Activated CD8-positive, alpha-beta memory T cell treated with anti-CD3 and anti-CD28 coated beads for 24 hours (primary cell): ENCODE measurements around the gene NOTCH3.

Experiments
- DNase-seq: peaks from one replicate; pipeline ENCODE4 v3.0.0-alpha.2; 2020

NOTCH3 gene

DNA sequence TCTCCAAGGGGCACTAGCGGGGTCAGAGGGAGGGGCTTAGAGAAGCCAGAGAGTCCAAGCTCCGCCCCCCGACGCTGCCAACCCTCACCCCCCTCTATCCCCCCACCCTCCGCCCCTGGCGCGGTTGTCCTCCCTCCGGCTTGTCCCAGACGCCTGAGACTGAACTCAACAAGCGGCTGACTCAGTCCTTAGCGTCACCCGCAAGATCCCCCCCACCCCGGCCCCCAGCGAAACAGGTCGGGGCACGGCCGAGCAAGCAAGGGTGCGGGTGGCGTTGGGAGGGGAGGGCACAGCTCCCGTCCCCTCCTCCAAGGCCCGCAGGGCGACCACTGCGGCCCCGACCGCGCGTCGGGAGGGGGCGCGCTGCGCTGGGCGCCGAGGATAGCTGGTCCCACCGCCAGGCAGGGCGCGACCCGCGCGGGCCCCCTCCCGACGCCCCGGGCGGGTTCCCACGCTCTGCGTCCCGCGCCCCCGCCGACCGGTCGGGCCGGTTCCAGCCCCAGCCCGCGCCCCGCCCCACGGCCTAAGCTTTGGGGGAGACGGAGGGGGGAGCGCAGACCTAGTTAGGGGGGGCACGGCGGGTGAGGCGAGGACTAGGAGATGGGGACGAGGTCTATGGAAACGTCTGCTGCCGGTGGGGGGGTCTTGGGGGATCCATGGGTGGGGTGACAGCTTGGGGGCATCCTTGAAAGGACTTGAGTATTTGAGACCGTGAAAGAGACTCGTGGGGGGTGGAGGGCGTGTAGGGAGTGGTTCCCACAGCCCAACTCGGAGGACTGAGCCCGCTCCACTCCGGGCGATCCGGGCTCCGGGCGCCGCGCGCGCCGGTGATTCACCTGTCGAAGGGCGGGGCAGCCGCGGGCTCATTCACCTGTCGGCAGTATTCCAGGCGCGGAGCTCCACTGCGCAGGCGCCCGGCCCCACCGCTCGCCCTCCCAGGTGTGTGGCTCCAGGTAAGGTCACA, 5.1 kb downstream of the NOTCH3 start:
- no peak for DNase-seq

DNA sequence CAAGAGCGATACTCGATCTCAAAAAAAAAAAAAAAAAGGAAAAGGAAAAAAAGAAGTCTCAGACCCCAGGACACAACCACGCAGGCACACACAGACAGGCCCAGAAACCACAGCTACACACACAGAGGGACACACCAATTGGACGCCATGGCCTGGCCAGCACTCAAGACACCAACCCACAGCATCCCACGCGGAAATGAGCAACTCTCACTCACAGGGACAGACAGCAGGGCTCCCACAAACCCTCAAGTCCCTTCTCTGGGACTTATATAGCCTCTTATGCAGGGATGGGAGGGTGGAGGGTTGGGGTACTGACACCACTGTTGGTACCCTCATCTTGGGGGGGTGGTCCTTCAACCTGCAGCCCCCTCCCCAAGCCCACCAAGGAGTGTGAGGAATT, 5.9 kb downstream of the NOTCH3 start:
- DNase-seq: no peak

DNA sequence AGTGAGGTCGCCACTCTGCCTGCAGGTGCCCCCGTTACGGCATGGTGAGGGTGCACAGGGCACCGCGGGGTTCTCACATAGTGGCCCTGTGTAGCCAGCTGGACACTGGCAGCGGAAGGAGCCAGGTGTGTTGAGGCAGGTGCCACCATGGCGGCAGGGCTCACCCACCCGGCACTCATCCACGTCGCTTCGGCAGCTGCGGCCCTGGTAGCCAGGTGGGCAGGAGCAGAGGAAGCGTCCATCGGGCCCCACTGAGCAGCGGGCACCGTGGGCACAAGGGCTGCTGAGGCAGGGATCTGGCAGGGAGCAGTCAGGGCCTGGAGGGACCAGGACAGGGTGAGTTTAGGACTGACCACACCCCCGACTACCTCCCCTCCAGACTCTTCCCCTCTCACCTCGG, 8.8 kb downstream of the NOTCH3 start:
- no peak for DNase-seq

DNA sequence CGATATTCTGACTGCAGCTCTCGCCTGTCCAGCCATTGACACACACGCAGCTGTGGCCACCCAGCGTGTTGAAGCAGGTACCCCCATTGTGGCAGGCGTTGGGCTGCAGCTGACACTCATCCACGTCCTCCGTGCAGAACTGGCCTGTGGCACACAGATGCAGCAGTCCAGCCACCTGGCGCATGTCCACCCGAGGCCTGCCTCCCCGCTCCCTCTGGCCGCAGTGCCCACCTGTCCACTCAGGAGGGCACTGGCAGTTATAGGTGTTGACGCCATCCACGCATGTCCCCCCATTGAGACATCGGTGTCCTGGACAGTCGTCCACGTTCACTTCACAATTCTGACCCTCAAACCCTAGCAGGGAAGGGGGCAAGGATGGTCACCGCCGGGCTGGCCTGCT, 9.3 kb downstream of the NOTCH3 start:
- DNase-seq: no peak

GRCh38 chr19:15188851-15189250, 11.9 kb downstream of the NOTCH3 start:
- DNase-seq: no peak

- DNase-seq: no peak
These were observed 13.5 kb downstream of the NOTCH3 start for GRCh38 chr19:15187026-15188007.

DNA sequence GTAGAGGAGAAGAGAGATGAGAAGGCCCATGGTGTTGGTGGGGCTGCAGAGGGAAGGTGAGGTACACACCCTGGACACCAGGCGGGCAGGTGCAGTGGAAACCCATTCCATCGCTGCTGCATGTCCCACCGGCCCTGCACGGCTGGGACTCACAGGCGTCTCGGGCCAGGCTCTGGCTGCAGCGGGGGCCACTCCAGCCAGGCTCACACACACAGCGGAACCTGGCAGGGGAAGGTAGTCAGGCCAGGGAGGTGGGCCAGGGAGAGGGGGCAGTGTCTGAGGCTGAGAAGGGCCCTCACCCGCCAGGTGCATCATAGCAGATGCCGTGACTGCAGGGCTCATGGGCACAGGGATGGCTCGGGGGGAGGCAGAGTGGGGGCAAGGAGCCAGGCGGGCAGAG, 15.6 kb downstream of the NOTCH3 start:
- DNase-seq: no peak

- no peak for DNase-seq
These were observed 16.0 kb downstream of the NOTCH3 start for GRCh38 chr19:15184776-15185175.

- no peak for DNase-seq
These were observed 19.4 kb downstream of the NOTCH3 start for GRCh38 chr19:15181394-15181793.

DNA sequence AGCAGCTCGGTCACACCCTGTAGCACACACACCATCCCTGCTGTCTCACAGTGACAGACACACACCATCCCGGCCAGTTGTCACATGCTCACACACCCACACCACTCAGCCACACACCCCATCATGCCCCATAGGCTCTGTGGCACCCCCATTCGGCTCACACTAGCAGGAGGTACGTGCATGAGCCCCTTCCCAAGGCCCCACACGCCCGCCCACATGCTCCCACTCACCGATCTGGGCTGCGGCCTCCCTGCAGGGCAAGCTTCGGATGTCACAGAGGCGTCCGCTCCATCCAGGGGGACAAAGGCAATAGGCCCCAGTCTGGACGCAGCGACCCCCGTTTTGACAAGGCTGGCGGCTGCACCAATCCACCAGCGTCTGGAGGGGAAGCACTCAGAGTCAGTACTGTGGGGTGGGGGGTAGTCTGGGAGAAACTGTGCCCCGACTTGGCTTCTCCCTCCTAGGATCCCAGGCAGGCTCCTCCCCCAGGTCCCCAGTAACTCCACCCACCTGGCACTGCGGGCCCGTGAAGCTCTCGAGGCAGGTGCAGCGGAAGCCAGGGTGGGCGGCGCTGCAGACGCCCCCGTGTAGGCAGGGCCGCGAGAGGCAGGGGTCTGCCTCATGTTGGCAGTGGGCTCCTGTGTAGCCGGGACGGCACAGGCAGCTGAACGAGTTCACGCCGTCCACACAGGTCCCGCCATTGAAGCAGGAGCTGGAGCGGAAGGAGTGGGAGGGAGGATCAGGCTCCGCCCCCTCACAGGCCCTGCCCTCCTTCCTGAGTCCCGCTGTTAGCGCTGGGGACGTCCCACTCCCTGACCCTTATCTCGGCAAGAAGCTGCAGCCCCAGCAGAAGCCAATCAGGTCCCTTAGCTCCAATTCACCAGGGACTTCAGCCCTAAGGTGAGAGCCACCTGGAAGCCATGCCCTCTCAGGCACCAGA, 20.1 kb downstream of the NOTCH3 start:
- DNase-seq: no peak

DNA sequence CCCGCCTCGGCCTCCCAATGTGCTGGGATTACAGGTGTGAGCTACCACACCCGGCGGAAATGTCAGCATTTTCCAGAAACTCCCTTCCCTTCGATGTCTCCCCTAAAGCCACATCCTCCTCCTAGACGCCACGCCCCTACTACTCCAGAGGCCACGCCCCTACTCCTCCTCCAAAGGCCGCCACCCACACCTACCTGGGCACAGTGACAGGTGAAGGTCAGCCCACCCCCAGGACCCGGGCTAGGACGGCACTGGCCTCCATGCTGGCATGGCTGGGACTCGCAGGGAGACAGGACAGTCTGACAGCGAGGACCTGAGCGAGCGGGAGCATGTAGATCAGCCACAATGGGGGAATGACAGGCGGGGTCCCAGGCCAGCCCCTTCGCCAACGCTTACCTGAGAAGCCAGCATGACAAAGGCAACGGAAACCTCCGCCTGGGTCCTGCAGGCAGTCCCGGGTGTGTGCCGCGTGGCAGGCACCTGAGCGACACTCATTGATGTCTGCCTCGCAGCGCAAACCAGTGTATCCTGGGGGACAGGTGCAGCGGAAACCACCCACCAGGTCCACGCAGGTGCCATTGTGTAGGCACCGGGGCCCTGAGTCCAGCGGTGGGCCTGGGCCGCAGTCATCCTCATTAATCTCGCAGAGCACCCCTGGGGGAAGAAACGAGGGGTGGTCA, 22.0 kb downstream of the NOTCH3 start:
- no peak for DNase-seq

DNA sequence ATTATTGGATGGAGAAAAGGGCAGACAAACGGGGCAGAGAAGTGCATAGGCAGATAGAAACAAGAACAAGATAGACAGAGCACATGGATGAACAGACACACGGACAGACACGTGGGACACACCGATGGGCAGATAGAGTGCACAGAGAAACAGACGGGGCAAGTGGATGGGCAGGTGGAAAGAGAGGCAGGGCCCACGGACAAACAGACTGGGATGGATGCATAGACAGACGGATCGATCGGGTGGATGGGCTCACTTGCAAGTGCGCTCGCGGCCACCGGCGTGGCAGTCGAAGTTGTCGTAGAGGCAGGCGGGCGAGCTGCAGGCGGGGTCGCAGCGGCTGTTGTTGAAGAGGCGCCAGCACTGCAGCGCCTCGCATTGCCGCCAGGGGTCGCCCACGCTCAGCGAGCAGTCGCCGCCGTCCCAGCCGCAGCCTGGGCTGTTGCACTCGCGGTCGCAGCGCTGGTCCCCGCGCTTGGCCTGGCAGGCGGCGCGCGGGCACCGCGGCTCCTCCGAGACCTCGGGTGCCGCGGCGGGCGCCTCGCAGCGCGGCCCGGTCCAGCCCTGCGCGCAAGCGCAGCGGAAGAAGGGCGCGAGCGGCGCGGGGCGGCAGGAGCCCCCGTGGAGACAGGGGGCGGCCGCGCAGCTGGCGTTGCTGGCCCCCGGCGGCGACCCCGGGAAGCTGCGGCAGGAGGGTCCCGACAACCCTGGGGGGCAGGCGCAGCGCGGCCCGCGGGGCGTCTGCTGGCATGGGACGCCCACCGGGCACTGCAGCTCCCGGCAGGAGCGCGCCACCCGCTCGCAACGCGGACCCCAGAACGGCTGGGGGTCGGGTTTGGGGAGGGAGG, 23.3 kb downstream of the NOTCH3 start:
- DNase-seq: peak; percentile 92

DNA sequence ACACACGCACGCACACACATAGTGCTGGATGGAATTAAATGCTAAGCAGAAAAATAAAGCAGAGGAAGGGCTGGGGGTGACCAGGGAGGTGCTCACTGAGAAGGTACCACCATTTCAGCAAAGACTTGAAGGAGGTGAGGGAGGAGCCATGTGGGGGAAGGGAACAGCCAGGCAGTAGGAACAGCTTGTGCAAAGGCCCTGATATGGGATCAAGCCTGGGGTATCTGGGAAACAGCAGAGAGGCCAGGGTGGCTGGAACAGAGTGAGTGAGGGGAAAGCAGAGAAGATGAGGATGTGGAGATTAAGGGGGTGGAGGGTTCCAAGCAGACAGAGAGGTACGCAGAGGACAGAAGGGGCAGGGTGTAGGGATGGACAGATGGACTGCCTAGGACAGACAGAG, 25.2 kb downstream of the NOTCH3 start:
- no peak for DNase-seq

- no peak for DNase-seq
These were observed 26.9 kb downstream of the NOTCH3 start for GRCh38 chr19:15173746-15174404.

GRCh38 chr19:15170345-15170744, 30.4 kb downstream of the NOTCH3 start:
- DNase-seq: no peak

- DNase-seq: no peak
These were observed 31.1 kb downstream of the NOTCH3 start for GRCh38 chr19:15169541-15170285.

- DNase-seq: no peak
These were observed 34.1 kb downstream of the NOTCH3 start for GRCh38 chr19:15166700-15167099.

DNA sequence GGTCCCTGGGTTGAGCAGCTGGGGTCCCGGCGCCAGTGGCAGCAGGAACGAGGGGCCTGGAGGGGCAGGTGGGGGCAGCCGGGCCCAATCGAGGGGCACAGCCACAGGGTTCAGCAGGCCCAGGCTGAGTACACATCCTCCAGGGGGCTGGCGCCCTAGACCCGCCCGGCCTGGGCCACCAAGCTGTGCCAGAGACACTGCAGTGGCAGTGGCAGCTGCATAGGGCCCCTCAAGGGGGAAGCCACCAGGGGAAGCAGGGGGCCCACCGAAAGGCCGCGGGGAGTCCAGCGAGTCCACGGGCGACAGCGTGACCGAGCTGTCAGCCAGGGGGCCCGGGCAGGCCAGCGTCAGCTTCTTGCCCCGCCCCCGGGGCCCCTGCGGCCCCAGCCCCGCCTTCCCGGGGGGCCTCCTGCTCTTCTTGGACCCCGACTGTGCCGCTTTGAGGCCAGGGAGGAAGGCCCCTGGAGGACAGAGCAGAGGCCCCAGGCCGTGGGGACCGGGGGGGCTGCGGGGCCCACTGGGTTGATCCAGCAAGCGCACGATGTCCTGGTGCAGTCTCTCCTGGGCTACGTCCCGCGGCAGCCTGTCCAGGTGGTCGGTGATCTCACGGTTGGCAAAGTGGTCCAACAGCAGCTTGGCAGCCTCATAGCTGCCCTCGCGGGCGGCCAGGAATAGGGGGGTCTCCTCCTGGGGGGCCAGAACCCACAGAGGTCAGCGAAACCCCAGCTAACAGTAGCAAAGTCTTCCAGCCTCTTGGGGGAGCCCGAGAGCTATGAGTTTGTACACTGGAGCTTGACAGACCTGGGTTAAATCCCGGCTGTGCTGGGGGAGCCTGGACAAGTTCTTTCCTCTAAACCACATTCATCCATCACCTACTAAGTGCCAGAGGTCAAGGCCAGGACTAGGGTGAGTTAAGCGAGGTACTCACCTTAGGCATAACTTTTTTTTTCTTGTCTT, 39.5 kb downstream of the NOTCH3 start:
- no peak for DNase-seq
